ENCODE results near the gene PPARD. TPM values are rescaled to one million over a fixed set of nuclear protein-coding genes. Genes with fewer than 3 reads are reported as not detected.
"Not testable (repeated sequence)": the region's sequence is repeated elsewhere in the genome, so short reads cannot be mapped to it uniquely, and the experiment has no call there.

The PPARD gene
- total RNA-seq, 1 experiment from 2014 or later: 26.8 TPM

DNA sequence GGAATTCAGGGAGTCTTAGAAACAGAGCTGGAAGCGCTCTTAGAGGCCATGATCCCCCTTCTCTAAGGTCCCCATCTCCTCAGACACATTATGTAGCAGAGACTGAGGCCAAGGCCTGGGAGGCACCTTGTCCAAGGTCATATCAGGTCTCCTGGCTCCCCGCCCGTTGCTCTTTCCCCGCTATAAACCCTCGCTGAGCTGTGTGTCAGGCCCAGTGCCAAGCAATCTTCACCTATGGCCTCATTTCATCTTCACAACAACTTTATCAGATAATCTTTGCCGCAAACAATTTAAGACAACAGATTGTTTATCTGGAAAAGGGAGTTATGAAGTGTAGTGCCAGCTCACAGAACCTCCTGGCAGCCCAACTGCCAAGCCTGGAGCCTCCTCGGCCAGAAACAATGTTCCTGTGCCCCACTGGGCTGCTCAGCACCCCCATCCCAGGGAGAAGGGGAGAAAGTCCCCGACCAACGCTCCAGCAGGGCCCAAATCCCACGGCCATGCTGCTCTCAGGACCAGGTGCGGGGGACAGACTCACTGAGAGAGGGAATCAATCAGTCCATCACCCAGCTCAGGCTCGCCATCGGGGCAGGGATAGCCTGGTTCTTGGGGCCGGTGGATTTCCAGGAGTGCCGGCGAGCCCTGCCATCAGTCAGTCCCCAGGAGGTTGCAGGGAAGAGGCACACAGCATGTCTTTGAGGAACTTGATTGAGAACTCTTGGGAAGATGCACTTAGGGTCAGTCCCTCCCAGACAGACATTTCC lies 92.9 kb downstream of the PPARD start:
- Mint-ChIP-seq H3K4me3 (ENCODE audit: low read depth, unreplicated experiment) (no peak overlapping the region), H3K9me3 (ENCODE audit: low read depth, unreplicated experiment) (no peaks in the 10 kb centered on the region), H3K27ac (ENCODE audit: unreplicated experiment) (no peak overlapping the region), H3K4me1 (ENCODE audit: low read depth, unreplicated experiment) (no peaks in the 10 kb centered on the region), H3K36me3 (ENCODE audit: insufficient read depth, unreplicated experiment) (no peaks in the 10 kb centered on the region), H3K27me3 (ENCODE audit: unreplicated experiment) (no peaks in the 10 kb centered on the region)
- TF ChIP-seq, protein P1, sequence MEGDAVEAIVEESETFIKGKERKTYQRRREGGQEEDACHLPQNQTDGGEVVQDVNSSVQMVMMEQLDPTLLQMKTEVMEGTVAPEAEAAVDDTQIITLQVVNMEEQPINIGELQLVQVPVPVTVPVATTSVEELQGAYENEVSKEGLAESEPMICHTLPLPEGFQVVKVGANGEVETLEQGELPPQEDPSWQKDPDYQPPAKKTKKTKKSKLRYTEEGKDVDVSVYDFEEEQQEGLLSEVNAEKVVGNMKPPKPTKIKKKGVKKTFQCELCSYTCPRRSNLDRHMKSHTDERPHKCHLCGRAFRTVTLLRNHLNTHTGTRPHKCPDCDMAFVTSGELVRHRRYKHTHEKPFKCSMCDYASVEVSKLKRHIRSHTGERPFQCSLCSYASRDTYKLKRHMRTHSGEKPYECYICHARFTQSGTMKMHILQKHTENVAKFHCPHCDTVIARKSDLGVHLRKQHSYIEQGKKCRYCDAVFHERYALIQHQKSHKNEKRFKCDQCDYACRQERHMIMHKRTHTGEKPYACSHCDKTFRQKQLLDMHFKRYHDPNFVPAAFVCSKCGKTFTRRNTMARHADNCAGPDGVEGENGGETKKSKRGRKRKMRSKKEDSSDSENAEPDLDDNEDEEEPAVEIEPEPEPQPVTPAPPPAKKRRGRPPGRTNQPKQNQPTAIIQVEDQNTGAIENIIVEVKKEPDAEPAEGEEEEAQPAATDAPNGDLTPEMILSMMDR (IDR thresholded peaks at IDR 0.05; ENCODE audit: unreplicated experiment): no peak
- intact Hi-C loops (cut with micrococcal nuclease; ENCODE audit: unreplicated experiment): no loop called here
- CTCF ChIA-PET: interaction anchor here (0.6 to 1.8 kb wide), 2 partner anchors 94 to 1216 kb away, joined by 3 to 4 read pairs; no protein-coding TSS in a partner anchor
- DNase-seq: no peak
- no TSS peak for BruUV-seq (replicated peaks)

DNA sequence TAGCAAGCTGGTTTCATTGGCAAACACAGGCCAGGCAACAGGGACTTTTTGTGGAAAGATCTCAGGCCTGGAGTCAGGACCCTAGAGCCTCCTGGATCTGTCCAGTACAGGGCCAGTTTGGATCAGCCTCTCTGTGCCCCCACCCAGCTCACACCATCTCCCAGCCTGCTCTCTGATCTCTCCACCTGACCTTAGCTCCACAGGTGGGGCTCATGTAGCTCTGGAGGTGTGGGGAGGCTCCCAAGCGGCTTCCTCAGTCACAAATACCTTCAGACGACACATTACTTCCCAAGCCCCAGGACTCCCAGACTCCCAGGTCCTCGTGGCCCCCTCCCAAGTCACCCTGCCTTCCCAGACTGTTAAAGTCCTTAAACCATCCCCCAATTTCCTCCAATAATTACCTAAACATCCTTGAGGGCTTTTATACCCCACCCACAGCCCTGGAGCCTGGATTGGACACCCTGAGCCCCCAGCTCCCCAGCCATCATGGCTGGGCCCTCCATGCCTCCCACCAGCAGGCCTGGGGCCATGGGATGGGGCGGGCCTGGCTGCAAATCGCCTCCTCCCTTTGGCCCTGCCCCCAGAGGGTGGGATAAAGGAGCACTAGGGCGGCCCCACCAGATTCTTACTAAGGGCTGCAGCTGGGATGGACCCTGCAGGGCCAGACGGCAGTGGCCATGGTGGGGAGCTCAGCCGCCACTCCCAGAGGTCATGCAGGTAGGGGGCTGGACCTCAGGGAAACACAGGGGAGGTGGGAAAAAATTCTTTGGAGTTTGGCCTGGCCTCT lies 93.9 kb downstream of the PPARD start:
- Mint-ChIP-seq H3K9me3 (ENCODE audit: low read depth, unreplicated experiment) (no peaks in the 10 kb centered on the region), H3K4me3 (ENCODE audit: low read depth, unreplicated experiment) (no peak overlapping the region), H3K27me3 (ENCODE audit: unreplicated experiment) (no peaks in the 10 kb centered on the region), H3K36me3 (ENCODE audit: insufficient read depth, unreplicated experiment) (no peaks in the 10 kb centered on the region), H3K4me1 (ENCODE audit: low read depth, unreplicated experiment) (no peaks in the 10 kb centered on the region), H3K27ac (ENCODE audit: unreplicated experiment) (no peak overlapping the region)
- CTCF ChIA-PET: interaction anchor here (0.6 to 1.8 kb wide), 4 partner anchors 13 to 1217 kb away, joined by 3 to 5 read pairs (median 4); no protein-coding TSS in a partner anchor
- BruUV-seq (replicated peaks): no TSS peak
- intact Hi-C loops (cut with micrococcal nuclease; ENCODE audit: unreplicated experiment): no loop called here
- TF ChIP-seq, protein P1 (IDR thresholded peaks at IDR 0.05; ENCODE audit: unreplicated experiment): no peak
- no peak for DNase-seq

DNA sequence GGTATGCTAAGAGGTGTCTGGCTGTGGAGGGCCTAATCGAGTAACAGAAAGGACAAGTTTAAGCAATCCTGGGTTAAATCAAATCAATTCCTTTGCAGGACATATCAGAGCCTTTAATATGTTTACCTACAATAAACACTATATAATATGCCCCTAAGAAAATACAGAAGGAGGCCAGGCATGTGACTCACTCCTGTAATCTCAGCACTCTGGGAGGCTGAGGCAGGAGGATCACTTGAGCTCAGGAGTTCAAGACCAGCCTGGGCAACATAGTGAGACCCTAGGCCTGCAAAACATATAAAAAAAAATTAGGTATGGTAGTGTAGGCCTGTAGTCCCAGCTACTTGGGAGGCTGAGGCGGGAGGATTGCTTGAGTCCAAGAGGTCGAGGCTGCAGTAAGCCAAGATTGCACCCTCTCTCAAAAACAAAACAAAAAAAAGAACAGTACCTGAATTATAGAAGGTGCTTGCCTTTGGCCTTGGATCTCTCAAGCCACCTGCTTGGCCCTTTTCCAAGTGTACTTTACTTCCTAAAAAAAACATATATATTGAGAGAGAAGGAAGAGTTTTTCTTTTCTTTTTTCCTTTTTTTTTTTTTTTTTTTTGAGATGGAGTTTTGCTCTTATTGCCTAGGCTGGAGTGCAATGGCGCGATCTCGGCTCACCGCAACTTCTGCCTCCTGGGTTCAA lies 96.2 kb downstream of the PPARD start:
- H3K4me1 Mint-ChIP-seq (ENCODE audit: low read depth, unreplicated experiment); DNase-seq; H3K27me3 Mint-ChIP-seq (ENCODE audit: unreplicated experiment); H3K27ac Mint-ChIP-seq (ENCODE audit: unreplicated experiment); intact Hi-C loops (cut with micrococcal nuclease; ENCODE audit: unreplicated experiment); H3K9me3 Mint-ChIP-seq (ENCODE audit: low read depth, unreplicated experiment); H3K36me3 Mint-ChIP-seq (ENCODE audit: insufficient read depth, unreplicated experiment); BruUV-seq (replicated peaks); H3K4me3 Mint-ChIP-seq (ENCODE audit: low read depth, unreplicated experiment): not testable (repeated sequence)
- CTCF ChIA-PET: interaction anchor here (0.6 to 0.7 kb wide), 2 partner anchors 149 to 937 kb away, joined by 3 to 7 read pairs; no protein-coding TSS in a partner anchor

DNA sequence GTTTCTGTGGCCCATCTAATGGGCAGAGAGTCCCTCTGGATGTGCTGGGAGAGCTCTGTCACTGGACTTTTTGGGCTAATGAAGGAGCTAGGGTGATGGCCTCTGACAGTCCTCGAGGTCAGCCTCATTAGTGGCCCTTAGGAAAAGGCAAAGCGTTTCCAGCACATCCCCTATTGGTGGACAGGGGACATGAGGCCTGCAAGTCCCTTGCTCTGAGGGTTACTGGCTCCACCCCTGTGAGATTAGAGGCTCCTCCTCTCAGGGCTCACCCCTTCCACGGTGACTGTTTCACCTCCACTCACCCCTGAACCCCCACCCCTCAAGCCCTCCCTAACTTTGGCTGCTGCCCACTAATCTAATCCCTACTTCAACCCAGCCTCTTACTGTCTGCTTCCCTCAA lies 97.0 kb downstream of the PPARD start:
- H3K4me1 Mint-ChIP-seq (ENCODE audit: low read depth, unreplicated experiment): no peaks in the 10 kb centered on the region
- no peaks in the 10 kb centered on the region for H3K36me3 Mint-ChIP-seq (ENCODE audit: insufficient read depth, unreplicated experiment)
- CTCF ChIA-PET: interaction anchor here (0.6 kb wide), 1 partner anchor 938 kb away, joined by 3 read pairs; no protein-coding TSS in a partner anchor
- no peak overlapping the region for H3K4me3 Mint-ChIP-seq (ENCODE audit: low read depth, unreplicated experiment)
- intact Hi-C loops (cut with micrococcal nuclease; ENCODE audit: unreplicated experiment): no loop called here
- H3K9me3 Mint-ChIP-seq (ENCODE audit: low read depth, unreplicated experiment): no peaks in the 10 kb centered on the region
- H3K27me3 Mint-ChIP-seq (ENCODE audit: unreplicated experiment): no peaks in the 10 kb centered on the region
- TF ChIP-seq, protein P1 (IDR thresholded peaks at IDR 0.05; ENCODE audit: unreplicated experiment): no peak
- H3K27ac Mint-ChIP-seq (ENCODE audit: unreplicated experiment): no peak overlapping the region
- no TSS peak for BruUV-seq (replicated peaks)
- no peak for DNase-seq

Data from Calu3 (cell line).